GM21576 (cell line): ENCODE measurements around the gene CCND2.

Source experiments
- ATAC-seq: cut with Tn5 transposase; IDR thresholded peaks from one replicate; pipeline ENCODE4 v1.9.1; 2021; ENCODE audit warnings: mild to moderate bottlenecking, moderate library complexity; ENCODE audit not compliant: unreplicated experiment

CCND2 gene

DNA sequence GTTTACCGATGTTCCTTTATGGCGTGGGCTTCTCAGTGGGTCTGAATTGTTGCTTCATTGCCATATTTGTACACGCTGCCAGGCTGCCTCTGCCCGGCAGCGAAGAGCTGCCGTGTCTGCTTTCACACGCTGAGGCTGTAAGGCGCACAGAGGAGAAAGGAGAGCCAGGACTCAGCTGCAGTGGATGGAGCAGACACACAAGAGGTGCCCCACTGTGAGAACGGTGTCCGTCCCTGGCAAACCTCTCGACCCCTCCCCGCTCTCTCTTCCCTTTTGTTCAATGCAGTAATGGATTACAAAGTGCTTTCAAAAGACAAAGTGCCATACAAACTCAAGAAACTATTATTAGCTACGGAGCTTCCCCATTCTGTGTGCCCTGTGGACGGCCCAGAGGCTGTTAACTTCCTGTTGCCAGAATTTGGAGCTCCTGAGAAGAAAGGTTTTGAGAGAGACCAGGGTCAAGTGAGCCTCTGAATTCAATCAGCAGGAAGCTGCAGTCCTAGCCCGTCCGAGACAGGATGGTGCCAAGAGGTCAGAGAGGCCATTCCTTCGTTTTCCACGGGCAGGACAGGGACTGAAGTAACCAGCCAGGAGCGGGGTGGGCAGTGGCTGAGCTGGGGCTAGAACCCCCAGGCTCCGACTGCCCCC is 15.8 kb downstream of the CCND2 start:
- no peak for ATAC-seq

DNA sequence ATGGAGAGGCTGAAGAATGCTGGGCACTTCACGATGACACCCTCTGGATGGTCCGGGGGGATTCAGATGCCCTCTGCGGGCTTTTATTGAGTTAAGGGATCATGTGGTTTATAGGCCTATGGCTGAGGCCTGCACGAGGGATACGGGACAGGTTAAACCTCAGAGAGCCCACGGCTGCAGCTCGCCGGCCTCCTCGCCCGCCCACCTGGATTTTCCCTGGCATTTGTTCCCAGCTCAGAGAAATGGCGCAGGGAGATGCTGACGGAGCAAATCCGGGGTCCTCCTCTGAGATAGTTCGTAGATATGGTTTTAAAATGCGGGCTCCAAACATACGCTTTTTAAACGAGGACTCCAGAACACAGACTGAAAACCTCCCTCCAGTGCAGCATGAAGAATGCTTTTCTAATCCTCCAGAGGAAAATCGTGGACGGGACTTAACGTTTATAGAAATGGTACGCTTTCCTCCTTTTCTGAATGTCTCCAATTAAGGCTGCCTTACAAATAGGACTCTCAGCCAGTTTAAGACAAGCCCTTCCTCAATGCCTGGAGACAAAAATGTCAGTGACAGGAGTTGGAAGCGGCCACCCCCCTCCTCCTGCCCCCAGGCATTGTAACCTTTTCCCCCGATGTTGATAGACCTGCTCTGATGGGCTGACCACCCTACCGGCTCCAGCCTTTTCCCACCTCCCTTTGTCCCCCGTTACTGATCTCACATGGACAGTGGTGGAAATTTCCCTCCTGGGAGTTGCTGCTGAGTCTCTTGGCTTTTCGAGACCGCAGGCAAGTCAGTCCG is 16.6 kb downstream of the CCND2 start:
- no peak for ATAC-seq

DNA sequence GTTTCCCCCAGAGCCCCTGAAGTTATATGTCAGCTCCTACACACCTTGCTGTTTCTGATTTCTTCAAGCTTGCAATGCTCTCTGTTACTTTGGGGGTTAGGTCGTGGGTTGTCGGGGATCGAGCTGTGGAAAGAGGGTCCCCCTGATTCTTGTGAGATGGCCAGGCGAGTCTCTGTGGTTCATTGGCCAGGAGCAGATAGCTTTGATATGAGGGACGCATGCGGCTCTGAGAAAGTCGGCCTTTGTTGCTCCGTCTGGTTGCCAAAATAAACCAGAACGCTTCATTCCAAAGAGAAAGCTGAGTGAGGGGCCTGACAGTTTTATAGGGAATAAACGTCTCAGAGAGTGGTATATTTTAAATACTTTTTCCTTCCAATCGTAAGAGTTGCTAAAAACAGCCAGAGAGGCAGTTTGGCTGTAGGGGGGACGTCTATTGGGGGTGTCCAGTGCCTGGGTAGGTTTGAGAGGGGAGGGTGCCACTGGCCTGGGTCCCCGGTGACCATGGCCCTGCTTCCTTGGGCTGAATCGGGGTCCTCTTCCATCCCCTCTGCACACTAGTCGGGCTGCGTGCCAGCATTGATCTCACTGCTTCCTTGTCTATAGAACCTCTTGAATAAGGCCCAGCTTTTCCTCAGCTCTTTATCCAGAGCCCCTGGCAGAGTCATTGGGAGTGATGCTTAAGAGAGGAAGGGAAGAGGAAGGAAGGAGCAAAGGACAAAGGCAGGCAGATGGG is 18.9 kb downstream of the CCND2 start:
- ATAC-seq = no peak

DNA sequence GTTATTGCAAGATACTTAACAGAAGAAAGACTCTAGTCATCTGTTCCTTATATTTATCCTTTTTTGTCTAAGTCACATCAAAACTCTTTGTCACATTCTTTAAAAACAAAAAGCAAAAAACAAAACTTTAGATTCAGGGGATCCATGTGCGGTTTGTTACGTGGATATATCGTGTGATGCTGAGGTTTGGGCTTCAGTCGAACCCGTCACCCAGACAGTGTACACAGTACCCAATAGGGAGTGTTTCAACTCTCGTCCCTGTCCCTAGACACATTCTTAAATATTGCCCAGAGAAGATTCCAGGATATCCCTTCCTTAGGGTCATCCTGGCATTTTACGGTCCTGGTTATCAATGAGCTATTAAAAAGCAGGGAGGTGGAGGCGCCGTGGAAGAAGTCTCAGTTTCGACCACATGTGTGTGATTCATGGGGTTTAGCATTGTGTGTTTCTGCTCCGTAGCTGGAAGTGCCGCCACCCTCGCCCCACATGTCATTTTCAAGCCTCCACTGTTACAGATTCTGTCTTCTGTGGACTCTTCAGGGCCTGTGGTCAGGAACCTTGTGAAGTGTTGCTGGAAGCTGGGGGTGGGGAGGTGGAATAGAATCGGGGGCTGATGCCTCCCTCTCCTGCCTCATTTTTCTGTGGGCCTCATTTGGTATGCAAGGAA is 19.9 kb downstream of the CCND2 start:
- no peak for ATAC-seq

DNA sequence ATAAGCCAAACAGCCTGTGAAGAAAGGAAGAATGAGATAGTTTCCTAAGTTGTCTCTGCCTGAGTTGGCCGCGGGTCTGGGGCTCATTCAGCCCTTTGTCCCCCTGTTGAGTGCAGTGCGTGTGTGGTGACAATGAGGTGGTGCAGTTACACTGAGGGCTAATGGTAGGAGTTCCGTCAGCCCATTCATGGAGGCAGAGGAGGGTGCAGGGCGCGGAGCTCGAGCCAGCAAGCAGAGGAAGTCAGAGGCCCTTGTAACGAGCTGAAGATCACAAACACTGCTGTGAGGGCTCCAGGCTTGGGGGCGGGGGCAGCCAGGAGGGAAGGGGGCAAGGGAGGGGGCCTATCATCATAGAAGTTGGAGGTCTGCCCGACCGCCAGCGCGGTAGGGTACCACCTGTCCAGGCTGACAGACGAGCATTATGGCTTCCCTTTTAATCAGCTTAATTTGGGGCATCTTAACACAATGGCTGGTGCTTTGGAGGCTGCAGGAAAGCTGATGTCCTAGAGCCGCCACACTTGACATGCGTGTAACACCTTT is 20.5 kb downstream of the CCND2 start:
- no peak for ATAC-seq

DNA sequence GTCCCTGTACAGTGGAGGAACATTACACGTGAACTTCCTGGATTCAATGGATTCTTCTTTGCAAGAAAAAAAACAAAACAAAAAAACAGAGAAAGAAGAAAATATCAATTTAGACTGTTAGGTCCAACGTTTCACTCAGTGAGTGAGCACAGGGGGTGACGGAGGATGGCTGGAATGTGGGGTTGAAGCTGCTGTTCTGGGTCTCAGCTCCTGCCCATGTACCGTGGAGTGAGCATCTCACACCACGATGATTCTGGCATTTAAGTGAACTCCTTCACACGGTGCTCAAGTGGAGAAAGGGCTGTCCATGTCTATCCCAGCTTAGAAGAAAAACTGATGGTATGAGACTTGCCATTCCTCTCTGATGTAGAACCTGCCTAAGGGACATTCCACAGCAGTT is 23.2 kb downstream of the CCND2 start:
- no peak for ATAC-seq

DNA sequence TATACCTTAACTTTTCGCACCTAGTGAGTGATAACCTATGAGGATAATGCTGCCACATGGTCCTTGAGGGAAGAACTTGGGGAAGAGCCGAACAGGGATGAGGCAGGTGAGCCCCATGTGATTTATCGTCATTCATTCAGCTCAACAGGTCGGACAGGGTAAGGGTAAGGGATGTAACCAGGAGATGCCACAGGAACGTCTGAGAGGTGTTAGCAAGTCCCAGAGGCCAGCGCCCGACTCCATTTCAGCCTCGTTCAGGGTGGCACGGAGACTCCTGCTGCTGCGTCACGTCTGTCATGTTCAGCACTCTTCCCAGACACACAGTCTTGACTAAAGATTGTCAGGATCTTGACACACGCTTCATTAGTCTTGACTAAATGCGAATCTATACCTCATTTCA is 24.1 kb downstream of the CCND2 start:
- no peak for ATAC-seq

DNA sequence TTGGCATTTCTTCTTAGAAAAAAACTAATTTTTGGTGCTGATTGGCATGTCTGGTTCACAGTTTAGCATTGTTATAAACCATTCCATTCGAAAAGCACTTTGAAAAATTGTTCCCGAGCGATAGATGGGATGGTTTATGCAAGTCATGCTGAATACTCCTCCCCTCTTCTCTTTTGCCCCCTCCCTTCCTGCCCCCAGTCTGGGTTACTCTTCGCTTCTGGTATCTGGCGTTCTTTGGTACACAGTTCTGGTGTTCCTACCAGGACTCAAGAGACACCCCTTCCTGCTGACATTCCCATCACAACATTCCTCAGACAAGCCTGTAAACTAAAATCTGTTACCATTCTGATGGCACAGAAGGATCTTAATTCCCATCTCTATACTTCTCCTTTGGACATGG is 27.3 kb downstream of the CCND2 start:
- no peak for ATAC-seq

DNA sequence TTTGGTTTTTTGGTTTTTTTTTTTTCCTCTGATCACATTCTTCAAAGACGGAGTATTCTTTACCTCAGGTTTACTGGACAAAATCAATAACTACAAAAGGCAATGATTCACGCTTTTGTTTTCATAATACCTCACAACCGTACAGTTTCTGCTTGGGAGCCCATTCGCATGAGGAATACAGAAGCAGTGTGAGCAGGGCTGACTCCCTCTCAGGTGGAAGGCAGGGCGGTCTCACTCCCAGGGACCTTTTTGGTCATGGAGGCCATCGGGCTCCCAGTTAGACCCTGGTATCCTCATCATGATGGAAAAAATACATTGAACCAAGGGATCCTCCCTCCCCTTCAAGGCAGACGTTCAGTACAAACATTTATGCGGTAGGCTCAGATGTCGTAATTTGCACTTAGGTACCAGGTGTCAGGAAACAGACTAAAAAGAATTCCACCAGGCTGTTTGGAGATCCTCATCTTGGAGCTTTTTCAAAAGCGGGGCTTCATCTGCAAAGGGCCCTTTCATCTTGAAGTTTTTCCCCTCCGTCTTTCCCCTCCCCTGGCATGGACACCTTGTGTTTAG is 28.5 kb downstream of the CCND2 start:
- ATAC-seq = no peak

DNA sequence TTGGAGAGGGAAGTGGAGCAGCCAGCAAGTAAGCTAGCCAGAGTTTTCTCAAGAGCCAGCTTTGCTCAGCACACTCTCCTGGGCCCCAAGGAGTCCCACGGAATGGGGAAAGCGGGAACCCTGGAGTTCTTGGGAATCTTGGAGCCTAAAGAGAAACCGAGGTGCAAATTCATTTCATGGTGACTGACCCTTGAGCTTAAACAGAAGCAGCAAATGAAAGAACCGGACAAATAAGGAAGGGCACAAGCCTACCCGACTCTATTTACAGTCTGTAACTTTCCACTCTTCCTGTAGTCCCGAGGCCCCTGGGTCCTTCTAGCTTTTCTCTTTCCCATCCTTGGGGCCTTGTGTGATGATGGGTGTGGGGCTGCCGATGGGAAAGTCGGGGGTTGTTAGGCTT is 29.3 kb downstream of the CCND2 start:
- no peak for ATAC-seq

DNA sequence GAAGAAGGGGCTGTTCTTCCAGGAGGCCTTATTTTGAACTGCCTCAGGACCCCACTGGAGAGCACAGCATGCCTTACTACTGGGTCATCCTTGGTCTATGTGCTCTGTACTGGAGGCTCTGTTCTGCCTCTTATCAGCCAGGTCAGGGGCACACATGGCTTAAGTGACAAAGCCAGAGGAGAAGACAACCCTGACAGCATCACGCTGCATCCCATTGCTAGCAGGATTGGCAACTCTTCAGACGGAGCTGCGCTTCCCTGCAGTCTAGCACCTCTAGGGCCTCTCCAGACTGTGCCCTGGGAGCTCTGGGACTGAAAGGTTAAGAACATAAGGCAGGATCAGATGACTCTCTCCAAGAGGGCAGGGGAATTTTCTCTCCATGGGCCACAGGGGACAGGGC is 30.2 kb downstream of the CCND2 start:
- no peak for ATAC-seq

DNA sequence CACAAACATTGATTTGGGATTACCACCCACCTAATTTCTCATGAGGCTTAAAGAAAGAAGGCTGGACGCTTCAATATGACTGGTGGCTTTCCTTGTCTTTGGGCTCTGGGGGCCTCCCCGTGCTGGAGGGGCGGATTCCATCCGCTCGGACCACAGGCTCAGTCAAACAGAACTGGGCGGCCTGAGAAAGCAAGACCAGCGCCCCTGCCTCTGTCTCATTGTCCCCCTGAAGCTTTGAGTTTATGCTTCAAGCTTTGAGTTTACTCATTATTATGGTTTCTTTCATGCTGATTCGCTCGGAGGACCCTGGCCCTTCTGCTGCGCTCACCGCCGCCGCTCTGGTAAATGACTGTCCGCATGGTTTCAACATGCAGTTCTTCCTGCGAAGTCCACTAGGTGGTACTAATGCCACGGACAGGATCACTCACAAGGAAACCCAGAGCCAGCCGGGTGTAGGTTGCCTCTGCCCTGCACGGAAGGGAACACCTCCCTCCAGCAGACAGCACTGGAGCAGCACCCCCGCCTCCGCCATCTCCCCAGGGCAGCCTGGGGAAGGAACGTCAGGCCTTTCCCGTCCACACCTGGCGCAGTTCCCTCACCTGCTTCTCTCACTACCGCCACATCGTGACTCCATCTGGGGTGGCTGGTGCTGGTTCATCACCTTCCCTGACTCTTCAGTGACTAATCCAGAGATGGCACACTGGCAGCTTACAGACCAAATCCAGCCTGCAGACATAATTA is 34.2 kb downstream of the CCND2 start:
- no peak for ATAC-seq

DNA sequence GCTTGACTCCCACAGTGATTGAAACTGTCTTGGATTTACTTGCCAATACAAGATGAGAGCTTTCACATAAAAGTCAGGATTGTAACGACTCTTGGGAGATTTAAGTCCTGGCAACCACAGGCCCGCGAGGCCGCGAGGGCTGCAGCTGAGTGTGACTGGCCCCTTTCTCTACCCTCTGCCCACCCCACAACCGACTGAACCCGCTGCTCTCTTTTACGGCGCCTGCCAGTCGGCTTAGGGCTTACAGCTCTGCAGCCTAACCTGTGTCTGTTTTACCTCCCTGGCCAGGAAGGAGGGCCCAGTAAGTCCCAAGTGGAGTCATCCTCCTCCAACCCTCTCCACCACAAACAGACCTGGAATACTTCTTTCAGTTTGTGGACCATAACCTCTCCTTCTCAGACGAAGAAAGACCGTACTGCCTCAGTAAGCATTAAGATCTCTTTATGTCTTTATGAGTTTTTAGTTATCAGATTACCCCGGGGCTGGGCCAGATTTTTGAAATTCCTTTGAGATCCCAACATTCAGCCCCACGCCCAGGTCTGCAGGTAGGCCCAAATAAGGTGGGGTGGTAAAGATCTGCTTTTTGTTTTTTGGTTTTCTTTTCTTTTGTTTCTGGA is 34.9 kb downstream of the CCND2 start:
- ATAC-seq = no peak

DNA sequence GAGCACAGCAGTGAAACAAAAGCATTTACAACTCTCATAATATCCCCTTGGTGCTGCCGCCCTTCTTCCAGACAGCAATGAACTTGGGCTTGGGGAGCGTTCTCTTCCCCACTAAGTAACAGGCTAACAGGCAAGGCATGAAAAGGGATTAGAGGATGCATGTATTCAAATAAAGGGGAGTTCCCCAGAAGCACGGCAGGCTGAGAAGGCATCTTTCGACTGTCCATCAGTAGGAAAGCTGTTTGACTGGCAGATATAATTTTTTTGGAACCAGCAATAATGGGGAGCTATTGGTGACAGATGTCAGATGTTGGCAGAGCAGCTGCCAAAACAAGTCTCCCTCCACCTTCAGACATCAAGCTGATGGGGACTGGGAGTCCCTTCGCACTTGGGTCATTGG is 38.2 kb downstream of the CCND2 start:
- ATAC-seq = no peak

DNA sequence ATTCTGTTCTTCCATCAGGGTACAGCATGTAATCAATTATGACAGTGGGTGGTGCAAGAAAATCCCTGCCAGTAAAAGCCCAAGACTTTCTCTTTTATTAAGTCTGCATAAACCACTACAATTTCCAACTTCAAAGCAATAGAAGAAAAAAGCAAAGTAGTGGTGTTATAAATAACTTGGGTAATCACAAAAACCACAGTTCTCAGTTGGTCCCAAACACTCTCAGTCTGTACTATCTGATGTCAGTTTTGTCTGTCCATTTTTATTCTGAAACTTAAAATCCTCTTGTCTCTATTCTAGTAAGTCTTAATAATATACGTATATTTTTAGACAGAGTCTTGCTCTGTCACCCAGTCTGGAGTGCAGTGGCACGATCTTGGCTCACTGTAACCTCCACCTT is 38.7 kb downstream of the CCND2 start:
- no peak for ATAC-seq

DNA sequence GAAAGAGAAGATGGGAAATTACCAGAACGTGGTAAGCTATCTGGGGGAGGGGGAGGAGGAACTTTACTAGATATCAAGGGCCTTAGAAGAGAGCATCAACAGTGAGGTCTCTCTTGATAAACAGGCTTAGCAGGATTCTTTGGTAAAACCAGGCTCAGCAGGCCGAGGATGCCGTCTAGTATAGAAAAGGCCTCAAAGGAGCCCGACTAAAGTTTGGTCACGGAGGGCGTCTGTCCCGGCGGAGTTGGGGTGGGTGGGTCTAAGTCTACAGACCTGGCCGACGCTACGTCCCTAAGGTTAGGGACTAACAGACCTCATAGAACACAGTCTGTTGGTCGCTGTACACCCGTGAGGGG is 46.9 kb downstream of the CCND2 start:
- peak; percentile 32 for ATAC-seq

DNA sequence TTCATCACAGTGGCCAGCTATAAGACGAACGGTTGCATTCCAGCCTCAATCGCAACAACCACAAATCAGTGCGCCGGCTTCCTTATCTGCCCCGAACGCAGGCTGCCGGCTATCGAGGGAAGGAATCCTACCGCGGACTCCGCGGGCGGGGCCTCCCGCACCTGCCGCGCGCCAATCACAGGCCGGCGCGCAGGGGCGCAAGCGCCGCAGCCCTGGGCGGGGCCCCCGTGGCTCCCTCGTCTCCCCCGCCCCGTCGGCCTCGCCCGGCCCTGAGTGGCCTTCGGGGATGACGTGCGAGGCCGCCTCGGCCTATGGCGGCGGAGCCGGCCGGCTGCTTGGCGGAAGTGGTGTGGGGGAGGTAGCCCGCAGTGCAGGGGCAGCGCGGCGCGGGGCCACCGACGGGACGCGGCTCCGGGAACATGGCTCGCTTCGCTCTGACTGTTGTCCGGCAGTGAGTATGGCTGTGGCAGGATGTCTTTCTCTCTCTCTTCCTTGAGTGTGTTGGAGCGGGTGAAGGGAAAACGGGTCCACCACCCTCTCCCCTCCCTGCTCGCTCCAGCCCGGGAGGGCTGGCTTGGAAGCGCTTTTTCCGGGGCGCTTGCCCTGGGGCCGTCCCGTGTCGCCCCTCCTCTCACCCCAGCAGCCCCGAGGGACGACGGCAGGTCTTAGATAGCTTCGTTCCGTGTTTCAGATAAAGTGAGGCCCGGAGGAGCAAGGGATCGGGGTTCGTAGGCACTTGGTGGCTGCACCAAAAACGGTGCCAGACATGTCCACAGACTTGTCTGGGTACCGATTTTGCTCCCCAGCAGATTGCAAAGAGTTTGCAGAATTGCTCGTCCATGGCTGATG is 47.5 kb downstream of the CCND2 start, which contains the start of gene TIGAR:
Gene TIGAR (plus strand): TSS at position 361 of the 849 bp plus-strand sequence. CDS start 59 bp downstream, at position 420.
- ATAC-seq = peak; percentile 94

DNA sequence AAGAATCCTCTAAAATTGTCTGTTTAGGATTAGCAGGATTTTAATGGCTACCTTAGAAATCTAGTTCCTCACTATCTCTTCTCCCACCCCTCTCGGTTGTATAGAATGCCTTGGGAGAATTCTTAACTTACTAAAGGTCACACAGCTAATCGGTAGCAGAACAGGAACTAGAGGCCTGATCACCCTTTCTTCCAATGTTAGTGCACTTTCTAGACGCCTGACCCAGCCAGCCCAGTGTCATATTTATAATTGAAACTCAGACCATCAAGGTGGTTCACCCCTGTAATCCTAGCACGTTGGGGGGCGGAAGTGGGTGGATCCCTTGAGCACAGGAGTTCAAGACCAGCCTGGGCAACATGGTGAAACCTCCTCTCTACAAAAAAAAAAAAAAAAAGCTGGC is 49.2 kb downstream of the CCND2 start:
- ATAC-seq = no peak
